GM12865 (cell line): ENCODE measurements around the gene MYOD1.

Experiments used
- DNase-seq: peaks from one replicate; pipeline ENCODE4 v3.0.0; 2010; ENCODE audit warnings: low read depth
- H3K4me3 ChIP-seq: 2 replicates; pipeline ENCODE4 v1.5.1; 2011; ENCODE audit warnings: mild to moderate bottlenecking, low read depth, low read length, control low read depth
- CTCF ChIP-seq: IDR thresholded peaks from 2 replicates; pipeline ENCODE4 v1.5.1; 2011; ENCODE audit warnings: low read length, control low read depth, low read depth, inconsistent platforms; ENCODE audit not compliant: insufficient read depth; ENCODE audit errors: missing control alignments

The MYOD1 gene

GRCh38 chr11:17745023-17745772, 25.8 kb downstream of the MYOD1 start:
- H3K4me3 ChIP-seq, result no peak overlapping the region
- DNase-seq, result no peak
- no peak for TF ChIP-seq CTCF

GRCh38 chr11:17746096-17746495, 26.7 kb downstream of the MYOD1 start:
- DNase-seq, result no peak
- no peak overlapping the region for H3K4me3 ChIP-seq
- no peak for TF ChIP-seq CTCF

GRCh38 chr11:17747131-17747955, 28.0 kb downstream of the MYOD1 start:
- no peak overlapping the region for H3K4me3 ChIP-seq
- TF ChIP-seq CTCF, result no peak
- DNase-seq, result no peak

GRCh38 chr11:17748044-17748443, 28.7 kb downstream of the MYOD1 start:
- DNase-seq, result no peak
- no peak for TF ChIP-seq CTCF
- no peak overlapping the region for H3K4me3 ChIP-seq

- no peak for TF ChIP-seq CTCF
- no peak overlapping the region for H3K4me3 ChIP-seq
- no peak for DNase-seq
These were observed 29.7 kb downstream of the MYOD1 start for GRCh38 chr11:17748761-17749721.

- no peak overlapping the region for H3K4me3 ChIP-seq
- no peak for DNase-seq
- TF ChIP-seq CTCF, result no peak
These were observed 30.8 kb downstream of the MYOD1 start for GRCh38 chr11:17750013-17750800.
